Activated naive CD8-positive, alpha-beta T cell treated with anti-CD3 and anti-CD28 coated beads, Interleukin-2, amount 10 ng/mL, durations not matched to agents 7 days and 5 days (primary cell): ENCODE results near the gene PTS. TPM values are rescaled to one million over a fixed set of nuclear protein-coding genes. Genes with fewer than 3 reads are reported as not detected.
"Not testable (repeated sequence)": the region's sequence is repeated elsewhere in the genome, so short reads cannot be mapped to it uniquely, and the experiment has no call there.

ENCODE experiments used
- ATAC-seq: fragments of 150-1000 bp; cut with Tn5 transposase; one replicate; pipeline ENCODE4 v1.10.0; 2021; ENCODE audit warnings: low read depth, moderate library complexity
- POLR2A ChIA-PET: fragments of 350-600 bp; sonication (Branson Sonifier 250); formaldehyde crosslinking; loops from one replicate; lab custom pipeline; 2021; ENCODE audit warnings: antibody characterized with exemption; lab: Charles Lee
- DNase-seq: peaks from one replicate; pipeline ENCODE4 v3.0.0; 2021
- H3K27ac Mint-ChIP-seq: one replicate; pipeline ENCODE4 v1.8.0; 2022; ENCODE audit warnings: mild to moderate bottlenecking, mixed read lengths
- H3K27me3 Mint-ChIP-seq: one replicate; pipeline ENCODE4 v1.8.0; 2022; ENCODE audit warnings: mild to moderate bottlenecking, moderate library complexity, mixed read lengths
- H3K36me3 Mint-ChIP-seq: one replicate; pipeline ENCODE4 v1.8.0; 2021; ENCODE audit warnings: mild to moderate bottlenecking, mixed read lengths
- H3K4me1 Mint-ChIP-seq: one replicate; pipeline ENCODE4 v1.8.0; 2021; ENCODE audit warnings: mixed read lengths
- H3K4me3 Mint-ChIP-seq: one replicate; pipeline ENCODE4 v1.8.0; 2022; ENCODE audit warnings: mild to moderate bottlenecking, moderate library complexity, mixed read lengths
- H3K9me3 Mint-ChIP-seq: one replicate; pipeline ENCODE4 v1.8.0; 2021; ENCODE audit warnings: mixed read lengths
- total RNA-seq, 2 experiments: library from RNA; stranded (reverse); gene quantifications; one replicate each; pipeline ENCODE4 v1.2.3, GENCODE V29; 2021

PTS gene
- total RNA-seq: 10 to 100 TPM; 20.9 to 24.2 TPM

DNA sequence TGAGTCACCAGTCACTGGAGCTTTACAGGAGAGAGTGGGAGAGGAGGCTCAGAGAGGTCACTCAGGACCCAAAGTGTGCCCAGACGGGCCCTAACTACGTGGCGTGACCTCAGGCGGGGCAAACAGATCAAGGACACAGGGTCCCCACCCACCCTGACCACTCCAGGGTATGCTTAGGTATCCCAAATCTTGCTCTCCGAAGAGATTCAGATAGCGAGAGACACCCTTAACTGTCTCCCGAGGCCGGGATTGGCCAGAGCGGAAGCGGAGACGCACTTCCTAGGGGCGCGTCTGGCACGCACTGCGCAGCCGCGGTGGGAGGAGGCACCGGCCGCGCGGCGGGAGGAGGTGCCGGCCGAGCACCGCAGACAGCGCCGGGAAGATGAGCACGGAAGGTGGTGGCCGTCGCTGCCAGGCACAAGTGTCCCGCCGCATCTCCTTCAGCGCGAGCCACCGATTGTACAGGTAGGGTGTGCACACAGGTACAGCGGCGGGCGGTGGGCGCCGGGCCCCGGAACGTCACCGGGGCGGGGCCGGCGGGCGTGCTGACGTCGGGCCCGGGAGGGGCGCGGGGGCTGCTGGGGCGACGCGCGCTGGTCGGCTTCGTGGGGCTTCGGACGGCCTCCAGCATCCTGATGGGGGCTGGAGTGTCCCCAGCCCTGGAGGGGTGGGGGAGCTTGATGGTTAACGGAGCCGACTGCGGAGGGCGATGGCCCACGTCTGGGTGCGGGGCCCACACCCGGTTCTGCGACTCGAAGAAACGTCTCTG lies at the start of gene PTS:
Gene PTS, plus strand, starts transcription at position 367 of the 769 bp plus-strand sequence. Its CDS starts 16 bp downstream, at position 383.
- DNase-seq: peak; percentile 91
- H3K27ac Mint-ChIP-seq: peak within 1 kb of the TSS; percentile 82
- ATAC-seq: peak; percentile 95
- no peaks in the 10 kb centered on the region for H3K27me3 Mint-ChIP-seq
- peaks cover 16% of the 10 kb centered on the region for H3K4me1 Mint-ChIP-seq
- no peaks in the 10 kb centered on the region for H3K9me3 Mint-ChIP-seq
- POLR2A ChIA-PET: interaction anchor here (0.6 to 1.4 kb wide), 7 partner anchors 8 to 1982 kb away, joined by 3 to 5 read pairs (median 3); partner anchors contain the start of genes PPP2R1B, SDHD and TIMM8B
- peaks cover 12% of the 10 kb centered on the region for H3K36me3 Mint-ChIP-seq
- peak within 1 kb of the TSS; percentile 86 for H3K4me3 Mint-ChIP-seq

- H3K27me3 Mint-ChIP-seq: peaks cover 34% of the 10 kb centered on the region
- POLR2A ChIA-PET: no interaction called here
- no peaks in the 10 kb centered on the region for H3K9me3 Mint-ChIP-seq
- no peak overlapping the region for H3K27ac Mint-ChIP-seq
- peaks cover 12% of the 10 kb centered on the region for H3K4me1 Mint-ChIP-seq
- no peak for DNase-seq
- H3K4me3 Mint-ChIP-seq: no peak overlapping the region
- no peaks in the 10 kb centered on the region for H3K36me3 Mint-ChIP-seq
- no peak for ATAC-seq
Measured at GRCh38 chr11:112177589-112177988, 48.6 kb upstream of the PTS start.

DNA sequence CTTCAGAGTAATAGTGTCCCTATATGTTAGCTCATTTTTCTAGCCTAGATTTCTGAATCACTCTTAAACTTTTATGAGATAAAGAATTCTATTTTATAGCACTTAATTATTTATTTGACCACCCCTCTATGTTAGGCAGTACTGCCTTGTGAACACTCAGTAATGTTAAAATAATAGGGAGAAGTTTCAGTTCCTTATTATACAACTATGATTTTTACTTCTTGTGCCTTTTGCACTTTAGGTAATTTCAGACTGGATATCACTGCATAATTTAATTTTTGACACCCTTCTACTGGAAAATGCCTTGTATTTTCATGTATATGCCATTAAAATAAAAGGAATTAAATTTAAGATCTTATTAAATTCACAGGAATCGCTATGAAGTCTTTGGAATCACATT lies 47.8 kb upstream of the PTS start:
- DNase-seq: no peak
- no peak overlapping the region for H3K4me3 Mint-ChIP-seq

DNA sequence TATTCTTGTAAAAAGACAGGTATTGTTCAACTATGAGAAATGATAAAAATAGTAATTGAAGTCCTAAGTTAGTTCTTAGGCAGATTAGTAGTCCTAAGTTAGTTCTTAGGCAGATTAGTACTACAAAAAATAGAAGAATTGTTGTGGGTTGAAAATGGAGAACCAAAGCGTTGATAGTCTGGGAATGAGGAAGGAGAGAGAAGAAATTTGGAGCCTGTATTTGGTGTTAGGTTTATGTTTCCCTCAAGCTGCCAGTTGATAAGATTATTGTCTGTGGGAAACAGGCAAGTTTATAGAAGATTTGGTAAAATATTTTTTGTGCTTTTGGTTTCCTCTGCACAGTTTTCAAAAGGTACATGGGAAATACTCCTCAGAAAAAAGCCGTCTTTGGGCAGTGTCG lies 47.3 kb upstream of the PTS start:
- ATAC-seq (no peak), DNase-seq (no peak)
- Mint-ChIP-seq H3K4me1 (peaks cover 12% of the 10 kb centered on the region), H3K27me3 (peaks cover 31% of the 10 kb centered on the region), H3K27ac (no peak overlapping the region), H3K4me3 (no peak overlapping the region), H3K36me3 (no peaks in the 10 kb centered on the region), H3K9me3 (no peaks in the 10 kb centered on the region)
- POLR2A ChIA-PET: no interaction called here

More for the DNA sequence above, 47.8 kb upstream of the PTS start:
- H3K4me1 Mint-ChIP-seq: peaks cover 12% of the 10 kb centered on the region
- ATAC-seq: no peak
- H3K27ac Mint-ChIP-seq: no peak overlapping the region
- H3K27me3 Mint-ChIP-seq: peaks cover 34% of the 10 kb centered on the region
- no peaks in the 10 kb centered on the region for H3K36me3 Mint-ChIP-seq
- no peaks in the 10 kb centered on the region for H3K9me3 Mint-ChIP-seq
- POLR2A ChIA-PET: no interaction called here

DNA sequence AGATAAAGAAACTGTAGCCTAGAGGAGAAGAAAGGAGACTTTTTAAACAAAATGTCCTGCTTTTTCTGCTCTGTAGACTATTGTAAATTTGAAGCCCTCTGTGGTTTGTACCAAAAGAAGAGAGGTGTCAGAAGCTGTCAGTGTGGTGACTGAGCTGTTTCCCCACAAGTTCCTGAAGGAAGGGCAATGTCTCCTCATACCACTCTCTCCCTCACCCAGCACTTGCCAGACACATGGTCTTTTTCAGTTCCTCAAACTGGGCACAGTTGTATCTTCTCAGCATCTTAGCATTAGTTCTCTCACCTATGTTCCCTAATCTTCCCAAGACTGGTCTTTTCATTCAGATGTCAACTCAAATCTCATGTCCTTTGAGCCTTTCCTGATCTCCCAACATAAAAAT lies 46.6 kb upstream of the PTS start:
- POLR2A ChIA-PET: no interaction called here
- DNase-seq: no peak
- H3K9me3 Mint-ChIP-seq: no peaks in the 10 kb centered on the region
- H3K4me1 Mint-ChIP-seq: peaks cover 10% of the 10 kb centered on the region
- H3K4me3 Mint-ChIP-seq: no peak overlapping the region
- peaks cover 29% of the 10 kb centered on the region for H3K27me3 Mint-ChIP-seq
- ATAC-seq: no peak
- no peak overlapping the region for H3K27ac Mint-ChIP-seq
- no peaks in the 10 kb centered on the region for H3K36me3 Mint-ChIP-seq

GRCh38 chr11:112182867-112183266 lies 43.4 kb upstream of the PTS start:
- Mint-ChIP-seq H3K36me3 (no peaks in the 10 kb centered on the region), H3K4me3 (no peak overlapping the region), H3K27ac (no peak overlapping the region), H3K27me3 (peaks cover 24% of the 10 kb centered on the region), H3K4me1 (peaks cover 4% of the 10 kb centered on the region), H3K9me3 (no peaks in the 10 kb centered on the region)
- no peak for ATAC-seq
- no peak for DNase-seq
- POLR2A ChIA-PET: no interaction called here

DNA sequence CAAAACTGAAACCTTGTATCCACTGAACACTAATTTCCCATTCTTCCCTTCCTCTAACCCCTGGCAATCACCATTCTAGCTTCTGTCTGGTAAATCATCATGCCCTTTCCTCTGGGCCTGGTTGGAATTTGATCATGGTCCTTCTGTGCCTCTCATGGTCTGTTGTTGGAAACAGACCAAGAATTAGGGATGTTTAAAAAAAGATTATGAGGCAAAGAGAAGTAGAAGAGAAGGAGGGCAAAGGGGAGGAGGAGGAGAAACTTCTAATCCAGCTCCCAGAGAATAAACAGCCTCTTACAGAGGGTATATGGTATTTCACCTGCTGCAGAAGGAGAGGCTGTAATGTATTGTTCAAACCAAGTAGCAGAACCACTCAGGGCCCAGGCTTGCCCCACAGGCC lies 40.3 kb upstream of the PTS start:
- DNase-seq: no peak
- Mint-ChIP-seq H3K27ac (no peak overlapping the region), H3K9me3 (no peaks in the 10 kb centered on the region), H3K4me1 (no peaks in the 10 kb centered on the region), H3K27me3 (peaks cover 10% of the 10 kb centered on the region), H3K36me3 (no peaks in the 10 kb centered on the region), H3K4me3 (no peak overlapping the region)
- no peak for ATAC-seq
- POLR2A ChIA-PET: no interaction called here

DNA sequence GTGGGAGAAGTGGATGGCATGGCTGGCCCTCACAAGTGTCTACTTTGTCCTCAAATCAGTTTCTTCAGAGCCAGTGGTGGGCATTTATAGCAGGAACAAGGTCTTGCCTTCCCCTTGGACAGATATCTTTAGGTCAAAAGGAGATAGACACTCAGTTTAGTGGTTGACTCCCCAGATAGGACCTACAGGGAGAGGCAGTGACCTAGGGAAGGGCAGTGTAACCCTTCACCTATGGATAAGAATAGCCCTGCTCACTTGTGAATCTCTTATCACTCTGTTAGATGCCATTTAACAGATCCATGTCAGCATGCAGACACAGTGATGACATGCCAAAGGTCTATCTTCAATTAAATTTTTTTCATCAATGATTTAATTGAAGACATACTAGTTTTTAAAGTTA lies 39.9 kb upstream of the PTS start:
- Mint-ChIP-seq H3K36me3 (no peaks in the 10 kb centered on the region), H3K27me3 (peaks cover 9% of the 10 kb centered on the region), H3K4me3 (no peak overlapping the region), H3K9me3 (no peaks in the 10 kb centered on the region), H3K4me1 (no peaks in the 10 kb centered on the region), H3K27ac (no peak overlapping the region)
- no peak for DNase-seq
- POLR2A ChIA-PET: no interaction called here
- ATAC-seq: no peak

DNA sequence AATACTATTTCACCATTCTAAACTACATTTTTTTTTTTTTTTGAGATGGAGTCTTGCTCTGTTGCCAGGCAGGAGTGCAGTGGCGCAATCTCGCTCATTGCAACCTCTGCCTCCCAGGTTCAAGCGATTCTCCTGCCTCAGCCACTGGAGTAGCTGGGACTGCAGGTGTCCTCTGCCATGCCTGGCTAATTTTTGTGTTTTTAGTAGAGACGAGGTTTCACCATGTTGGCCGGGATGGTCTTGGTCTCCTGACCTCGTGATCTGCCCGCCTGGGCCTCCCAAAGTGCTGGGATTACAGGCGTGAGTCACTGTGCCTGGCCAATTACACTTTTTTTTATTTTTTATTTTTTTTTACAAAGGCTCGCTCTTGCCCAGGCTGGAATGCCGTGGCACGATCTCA lies 31.1 kb upstream of the PTS start:
- H3K9me3 Mint-ChIP-seq, H3K27ac Mint-ChIP-seq, ATAC-seq, DNase-seq, H3K4me1 Mint-ChIP-seq, H3K36me3 Mint-ChIP-seq, H3K4me3 Mint-ChIP-seq: not testable (repeated sequence)
- H3K27me3 Mint-ChIP-seq: peaks cover 22% of the 10 kb centered on the region
- POLR2A ChIA-PET: interaction anchor here (0.6 kb wide), 1 partner anchor 57 kb away, joined by 3 read pairs; no protein-coding TSS in a partner anchor

- POLR2A ChIA-PET: no interaction called here
- Mint-ChIP-seq H3K27me3 (peaks cover 22% of the 10 kb centered on the region), H3K4me3 (no peak overlapping the region), H3K36me3 (no peaks in the 10 kb centered on the region), H3K27ac (no peak overlapping the region), H3K9me3 (peaks cover 3% of the 10 kb centered on the region), H3K4me1 (peaks cover 2% of the 10 kb centered on the region)
- DNase-seq: no peak
- ATAC-seq: no peak
Measured at GRCh38 chr11:112195951-112196351, 30.3 kb upstream of the PTS start.

GRCh38 chr11:112196519-112197087 lies 29.6 kb upstream of the PTS start:
- POLR2A ChIA-PET: no interaction called here
- no peak for DNase-seq

DNA sequence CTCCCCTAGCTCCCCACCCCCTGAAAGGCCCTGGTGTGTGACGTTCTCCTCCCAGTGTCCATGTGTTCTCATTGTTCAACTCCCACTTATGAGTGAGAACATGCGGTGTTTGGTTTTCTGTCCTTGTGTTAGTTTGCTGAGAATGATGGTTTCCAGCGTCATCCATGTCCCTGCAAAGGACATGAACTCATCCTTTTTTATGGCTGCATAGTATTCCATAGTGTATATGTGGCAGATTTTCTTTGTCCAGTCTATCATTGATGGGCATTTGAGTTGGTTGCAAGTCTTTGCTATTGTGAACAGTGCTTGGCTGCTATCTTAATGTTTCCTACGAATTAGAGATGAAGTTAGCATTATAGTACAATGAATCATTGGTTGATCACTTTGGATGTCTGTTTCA lies 27.1 kb upstream of the PTS start:
- H3K27me3 Mint-ChIP-seq: peaks cover 18% of the 10 kb centered on the region
- H3K4me1 Mint-ChIP-seq, ATAC-seq, H3K4me3 Mint-ChIP-seq, H3K9me3 Mint-ChIP-seq, POLR2A ChIA-PET, H3K27ac Mint-ChIP-seq, H3K36me3 Mint-ChIP-seq, DNase-seq: not testable (repeated sequence)

More at GRCh38 chr11:112196519-112197087, 29.6 kb upstream of the PTS start:
- Mint-ChIP-seq H3K4me1 (peaks cover 2% of the 10 kb centered on the region), H3K9me3 (peaks cover 3% of the 10 kb centered on the region), H3K36me3 (no peaks in the 10 kb centered on the region), H3K27ac (no peak overlapping the region), H3K4me3 (no peak overlapping the region), H3K27me3 (peaks cover 18% of the 10 kb centered on the region)
- no peak for ATAC-seq

DNA sequence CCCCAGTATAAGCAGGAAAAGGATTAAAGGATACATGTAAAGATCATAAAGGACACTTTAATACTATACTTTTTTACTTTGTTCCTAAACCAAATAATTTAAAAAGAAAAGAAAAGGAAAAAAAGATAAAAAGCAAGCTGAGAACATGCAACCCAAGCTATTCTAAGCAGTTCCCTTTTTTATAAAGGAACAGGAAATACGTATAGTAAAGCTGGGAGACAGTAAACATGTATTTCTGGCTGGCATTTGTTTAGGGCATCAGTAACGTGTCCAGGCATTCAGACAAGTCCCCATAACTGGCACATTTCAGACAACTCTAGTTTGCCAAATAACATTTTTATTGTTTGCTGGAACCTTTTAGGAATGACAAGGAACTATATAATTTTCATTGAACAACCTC lies 26.0 kb upstream of the PTS start:
- Mint-ChIP-seq H3K4me3 (no peak overlapping the region), H3K9me3 (peaks cover 3% of the 10 kb centered on the region), H3K4me1 (no peaks in the 10 kb centered on the region), H3K27me3 (peaks cover 18% of the 10 kb centered on the region), H3K36me3 (no peaks in the 10 kb centered on the region), H3K27ac (no peak overlapping the region)
- POLR2A ChIA-PET: no interaction called here
- DNase-seq (no peak), ATAC-seq (no peak)

GRCh38 chr11:112206071-112206470 lies 20.2 kb upstream of the PTS start:
- H3K36me3 Mint-ChIP-seq: no peaks in the 10 kb centered on the region
- DNase-seq (no peak), ATAC-seq (no peak)
- peaks cover 9% of the 10 kb centered on the region for H3K27me3 Mint-ChIP-seq
- H3K9me3 Mint-ChIP-seq: no peaks in the 10 kb centered on the region
- H3K27ac Mint-ChIP-seq: no peak overlapping the region
- no peak overlapping the region for H3K4me3 Mint-ChIP-seq
- H3K4me1 Mint-ChIP-seq: no peaks in the 10 kb centered on the region
- POLR2A ChIA-PET: no interaction called here
